Muscle layer of duodenum (tissue), 2 donors: ENCODE data around the gene FES.

Experiments used
- H3K27ac ChIP-seq: one replicate; pipeline ENCODE4 v1.7.0; 2013; ENCODE audit warnings: mild to moderate bottlenecking, low read length
- H3K27me3 ChIP-seq: one replicate; pipeline ENCODE4 v1.7.0; 2013; ENCODE audit warnings: low read depth, mild to moderate bottlenecking, control low read depth, low read length
- H3K36me3 ChIP-seq, 2 donors: one replicate each; pipeline ENCODE4 v1.7.0; 2013; ENCODE audit warnings: low read length in 2 of 2, control low read depth in 1 of 2, mild to moderate bottlenecking in 1 of 2; ENCODE audit not compliant: insufficient read depth in 2 of 2, control insufficient read depth in 1 of 2
- H3K4me1 ChIP-seq, 2 donors: one replicate each; pipeline ENCODE4 v1.7.0; 2013; ENCODE audit warnings: low read length in 2 of 2, mild to moderate bottlenecking in 2 of 2, control low read depth in 1 of 2, moderate library complexity in 1 of 2; ENCODE audit not compliant: insufficient read depth in 2 of 2, control insufficient read depth in 1 of 2
- H3K4me3 ChIP-seq, 2 donors: one replicate each; pipeline ENCODE4 v1.7.0; 2013; ENCODE audit warnings: low read length in 2 of 2, low read depth in 1 of 2, mild to moderate bottlenecking in 1 of 2
- H3K9me3 ChIP-seq, 2 donors: one replicate each; pipeline ENCODE4 v1.7.0; 2013; ENCODE audit warnings: low read length in 2 of 2, control low read depth in 1 of 2, mild to moderate bottlenecking in 1 of 2; ENCODE audit not compliant: control insufficient read depth in 1 of 2
- donor health status: healthy.

FES gene

GRCh38 chr15:90883976-90884718 lies at the start of gene FES:
Gene FES (plus strand): TSS chr15:90884504. CDS start chr15:90885046, 542 bp downstream.
- Histone ChIP-seq H3K27me3 (no peaks in the 10 kb centered on the region), H3K9me3 (no peaks in the 10 kb centered on the region), H3K27ac (peak within 1 kb of the TSS; percentile 87), H3K4me1 (peaks cover 10 to 26% of the 10 kb centered on the region in 2 donors), H3K4me3 (peak within 1 kb of the TSS; percentile 57 to 68), H3K36me3 (peaks cover 18 to 53% of the 10 kb centered on the region in 2 donors)

DNA sequence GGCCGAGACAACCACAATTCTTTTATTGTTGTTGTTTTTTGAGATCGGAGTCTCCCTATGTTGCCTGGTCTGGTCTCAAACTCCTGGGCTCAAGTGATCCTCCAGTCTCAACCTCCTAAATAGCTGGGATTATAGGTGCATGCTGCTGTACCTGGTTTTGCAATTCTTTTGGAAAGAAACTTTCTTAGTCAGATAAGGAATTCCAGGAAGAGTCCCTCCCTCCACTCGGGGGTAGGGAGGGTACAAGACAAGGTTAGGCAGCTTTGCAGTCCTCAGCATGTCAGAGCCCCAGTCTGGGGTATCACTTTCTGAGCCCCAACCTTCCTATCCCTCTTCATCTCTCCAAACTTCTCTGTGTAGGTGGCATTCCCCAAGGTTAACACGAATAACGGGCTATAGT lies 49.7 kb upstream of the FES start:
- Histone ChIP-seq H3K4me3 (no peak overlapping the region), H3K27me3 (no peaks in the 10 kb centered on the region), H3K36me3 (no peaks in the 10 kb centered on the region), H3K27ac (no peak overlapping the region), H3K9me3 (no peaks in the 10 kb centered on the region), H3K4me1 (no peaks in the 10 kb centered on the region)

GRCh38 chr15:90836296-90836871 lies 47.9 kb upstream of the FES start:
- H3K36me3 ChIP-seq = no peaks in the 10 kb centered on the region
- no peaks in the 10 kb centered on the region for H3K9me3 ChIP-seq
- H3K27ac ChIP-seq = no peak overlapping the region
- H3K27me3 ChIP-seq = no peaks in the 10 kb centered on the region
- H3K4me1 ChIP-seq = no peaks in the 10 kb centered on the region
- no peak overlapping the region for H3K4me3 ChIP-seq

DNA sequence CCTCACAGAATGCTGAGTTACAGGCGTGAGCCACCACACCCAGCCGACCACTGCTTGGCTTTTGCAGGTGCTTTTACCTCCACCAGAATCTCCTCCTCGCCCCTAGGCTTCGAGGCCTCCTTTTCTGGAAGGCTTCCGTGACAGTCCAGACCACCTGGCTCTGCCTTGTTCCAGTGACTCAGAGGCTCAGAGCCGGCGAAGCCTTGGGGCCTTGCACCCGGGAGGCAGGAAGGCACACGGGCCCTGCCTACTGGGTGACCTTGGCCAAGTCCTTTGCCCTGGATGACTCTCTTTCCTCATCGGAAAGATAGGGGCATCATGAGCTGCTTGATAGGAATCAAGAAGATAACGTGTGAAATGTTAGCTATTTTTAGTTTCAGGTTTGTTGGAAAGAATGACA lies 47.2 kb upstream of the FES start:
- no peaks in the 10 kb centered on the region for H3K27me3 ChIP-seq
- no peaks in the 10 kb centered on the region for H3K4me1 ChIP-seq
- no peaks in the 10 kb centered on the region for H3K9me3 ChIP-seq
- no peak overlapping the region for H3K4me3 ChIP-seq
- H3K36me3 ChIP-seq = no peaks in the 10 kb centered on the region
- H3K27ac ChIP-seq = no peak overlapping the region

- Histone ChIP-seq H3K36me3 (no peaks in the 10 kb centered on the region), H3K9me3 (no peaks in the 10 kb centered on the region), H3K4me1 (no peaks in the 10 kb centered on the region), H3K4me3 (no peak overlapping the region), H3K27me3 (no peaks in the 10 kb centered on the region), H3K27ac (no peak overlapping the region)
Measured at GRCh38 chr15:90838139-90838538, 46.2 kb upstream of the FES start.

DNA sequence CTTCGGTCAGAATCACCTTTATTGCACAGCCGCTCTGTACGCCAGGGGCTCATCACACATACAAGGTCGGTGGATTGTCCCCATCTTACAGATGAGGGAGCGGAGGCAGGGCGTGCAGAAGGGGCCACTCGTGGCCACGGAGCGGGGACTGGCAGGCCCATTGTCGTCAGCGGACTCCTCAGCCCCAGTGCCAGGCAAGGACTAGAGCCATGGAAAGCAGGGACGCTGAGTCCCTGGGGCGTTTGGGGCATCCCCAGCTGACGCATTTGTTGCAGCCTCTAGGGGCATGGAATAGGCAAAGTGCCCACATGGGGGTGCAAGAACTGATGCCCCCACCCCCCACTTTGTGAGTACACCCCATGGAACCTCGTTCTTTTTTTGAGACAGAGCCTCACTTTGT lies 45.8 kb upstream of the FES start:
- Histone ChIP-seq H3K9me3 (no peaks in the 10 kb centered on the region), H3K27ac (no peak overlapping the region), H3K36me3 (no peaks in the 10 kb centered on the region), H3K4me1 (no peaks in the 10 kb centered on the region), H3K27me3 (no peaks in the 10 kb centered on the region), H3K4me3 (no peak overlapping the region)

GRCh38 chr15:90839187-90840071 lies 44.9 kb upstream of the FES start:
- Histone ChIP-seq H3K4me3 (peak overlapping the region in 1 of 2 donors; percentile 26), H3K9me3 (no peaks in the 10 kb centered on the region), H3K27ac (peak overlapping the region; percentile 69), H3K36me3 (no peaks in the 10 kb centered on the region), H3K27me3 (no peaks in the 10 kb centered on the region), H3K4me1 (no peaks in the 10 kb centered on the region)

DNA sequence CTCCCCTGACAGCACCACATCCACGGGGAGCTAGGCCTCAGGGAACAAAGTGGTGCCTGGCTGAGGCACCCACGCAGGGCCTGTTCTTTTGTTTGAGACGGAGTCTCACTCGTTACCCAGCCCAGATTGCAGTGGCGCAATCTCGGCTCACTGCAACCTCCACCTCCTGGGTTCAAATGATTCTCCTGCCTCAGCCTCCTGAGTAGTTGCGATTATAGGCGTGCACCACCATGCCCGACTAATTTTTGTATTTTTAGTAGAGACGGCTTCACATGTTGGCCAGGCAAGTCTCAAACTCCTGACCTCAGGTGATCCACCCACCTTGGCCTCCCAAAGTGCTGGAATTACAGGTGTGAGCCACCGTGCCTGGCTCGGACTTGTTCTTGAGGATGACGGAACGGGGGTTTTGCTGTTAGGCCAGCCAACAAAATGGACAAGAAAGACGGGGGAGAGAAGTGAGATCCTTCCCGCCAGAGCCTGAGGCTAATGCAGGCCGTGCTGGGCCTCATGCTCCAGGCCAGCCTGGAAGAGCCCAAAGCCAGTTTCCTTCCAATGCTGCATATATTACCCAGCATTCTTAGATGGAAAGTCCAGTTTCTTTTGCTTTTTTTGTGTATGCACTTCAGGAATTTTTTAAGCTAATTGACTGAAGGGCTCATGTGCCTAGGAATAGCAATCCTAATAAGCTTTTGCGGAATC lies 44.0 kb upstream of the FES start:
- H3K4me1 ChIP-seq = no peaks in the 10 kb centered on the region
- H3K36me3 ChIP-seq = no peaks in the 10 kb centered on the region
- peak overlapping the region in 1 of 2 donors; percentile 26 for H3K4me3 ChIP-seq
- H3K27me3 ChIP-seq = no peaks in the 10 kb centered on the region
- H3K27ac ChIP-seq = peak overlapping the region; percentile 69
- H3K9me3 ChIP-seq = no peaks in the 10 kb centered on the region

DNA sequence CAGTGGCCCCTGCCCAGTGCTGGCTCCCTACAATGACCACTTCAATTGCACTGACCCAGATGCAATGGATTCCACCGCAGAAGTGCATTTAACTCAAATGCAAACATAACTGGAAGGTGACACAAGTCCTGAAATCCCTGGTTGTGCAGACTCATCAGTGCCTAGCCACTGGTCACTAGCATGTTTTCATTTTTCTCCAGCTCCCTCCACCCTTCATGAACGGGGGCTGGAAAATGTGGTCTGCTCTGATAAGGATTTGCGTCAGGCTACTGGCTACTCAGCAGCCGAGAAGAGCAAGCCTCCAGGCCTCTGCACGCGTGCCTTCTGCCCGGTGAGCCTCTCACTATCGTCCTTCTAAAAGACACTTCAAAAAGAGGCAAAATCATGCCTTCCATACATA lies 43.4 kb upstream of the FES start:
- Histone ChIP-seq H3K4me1 (no peaks in the 10 kb centered on the region), H3K27ac (no peak overlapping the region)

GRCh38 chr15:90844696-90845095 lies 39.6 kb upstream of the FES start:
- no peak overlapping the region for H3K27ac ChIP-seq
- H3K4me3 ChIP-seq = no peak overlapping the region
- H3K36me3 ChIP-seq = no peaks in the 10 kb centered on the region

More for the DNA sequence above, 43.4 kb upstream of the FES start:
- Histone ChIP-seq H3K9me3 (no peaks in the 10 kb centered on the region), H3K4me3 (no peak overlapping the region), H3K27me3 (no peaks in the 10 kb centered on the region), H3K36me3 (no peaks in the 10 kb centered on the region)

More at GRCh38 chr15:90844696-90845095, 39.6 kb upstream of the FES start:
- Histone ChIP-seq H3K27me3 (no peaks in the 10 kb centered on the region), H3K9me3 (no peaks in the 10 kb centered on the region), H3K4me1 (no peaks in the 10 kb centered on the region)
